Body of pancreas (tissue), 4 donors: ENCODE data around the gene GRB10.

Experiments
- POLR2A ChIP-seq, 3 donors: fragments of 450-650 bp; IDR thresholded peaks; one replicate each; pipeline ENCODE4 v1.6.1; 2016; ENCODE audit warnings: antibody characterized with exemption in 3 of 3, mild to moderate bottlenecking in 2 of 3
- TF ChIP-seq, protein P1 (sequence below), 7 experiments: fragments of 450-650 bp in 4 of 7; fragments of 200-600 bp in 3 of 7; sonication (generic) in 3 of 7; IDR thresholded peaks; one replicate each; pipeline ENCODE4 v1.5.1; 2016 to 2019; ENCODE audit warnings: antibody characterized with exemption in 7 of 7

DNA sequence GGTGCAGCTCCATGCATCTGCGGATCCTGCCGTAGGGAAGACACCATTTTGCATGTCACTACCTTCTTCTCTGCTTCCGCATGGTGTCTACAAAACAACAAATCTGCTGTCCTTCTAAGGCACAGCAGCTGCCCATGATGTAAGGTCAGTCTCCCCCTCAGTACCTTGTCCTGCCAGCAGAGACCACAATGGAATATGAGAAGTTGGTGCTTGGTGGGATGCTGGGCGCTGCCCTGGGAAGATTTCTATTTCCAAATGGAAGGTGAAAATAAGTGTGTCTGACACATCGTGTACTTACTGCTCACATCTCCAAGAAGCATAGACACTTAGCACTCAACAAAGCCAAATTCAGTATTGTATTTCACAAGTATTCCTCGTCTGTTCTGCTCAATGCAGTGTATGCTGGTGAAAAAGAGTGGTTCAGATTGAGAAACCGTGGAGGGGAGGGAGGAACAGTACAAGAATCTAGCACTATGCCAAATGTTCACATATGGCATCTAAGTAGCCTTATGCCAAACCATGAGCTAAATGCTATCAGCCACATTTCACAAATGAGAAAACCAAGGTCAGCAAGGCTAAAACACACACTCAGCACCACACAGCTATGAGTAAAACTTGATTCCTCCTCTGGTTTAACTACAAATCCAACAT is 95.0 kb downstream of the GRB10 start:
- TF ChIP-seq, protein P1, sequence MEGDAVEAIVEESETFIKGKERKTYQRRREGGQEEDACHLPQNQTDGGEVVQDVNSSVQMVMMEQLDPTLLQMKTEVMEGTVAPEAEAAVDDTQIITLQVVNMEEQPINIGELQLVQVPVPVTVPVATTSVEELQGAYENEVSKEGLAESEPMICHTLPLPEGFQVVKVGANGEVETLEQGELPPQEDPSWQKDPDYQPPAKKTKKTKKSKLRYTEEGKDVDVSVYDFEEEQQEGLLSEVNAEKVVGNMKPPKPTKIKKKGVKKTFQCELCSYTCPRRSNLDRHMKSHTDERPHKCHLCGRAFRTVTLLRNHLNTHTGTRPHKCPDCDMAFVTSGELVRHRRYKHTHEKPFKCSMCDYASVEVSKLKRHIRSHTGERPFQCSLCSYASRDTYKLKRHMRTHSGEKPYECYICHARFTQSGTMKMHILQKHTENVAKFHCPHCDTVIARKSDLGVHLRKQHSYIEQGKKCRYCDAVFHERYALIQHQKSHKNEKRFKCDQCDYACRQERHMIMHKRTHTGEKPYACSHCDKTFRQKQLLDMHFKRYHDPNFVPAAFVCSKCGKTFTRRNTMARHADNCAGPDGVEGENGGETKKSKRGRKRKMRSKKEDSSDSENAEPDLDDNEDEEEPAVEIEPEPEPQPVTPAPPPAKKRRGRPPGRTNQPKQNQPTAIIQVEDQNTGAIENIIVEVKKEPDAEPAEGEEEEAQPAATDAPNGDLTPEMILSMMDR (IDR thresholded peaks at IDR 0.05): no peak
- TF ChIP-seq POLR2A (IDR thresholded peaks at IDR 0.05): no peak
